GM13976 (cell line): ENCODE measurements around the gene ATP1A4.

ENCODE experiments used
- DNase-seq: peaks from one replicate; pipeline ENCODE4 v3.0.0; 2012; ENCODE audit warnings: low spot score
- CTCF ChIP-seq: IDR thresholded peaks from 2 replicates; pipeline ENCODE4 v1.5.1; 2012; ENCODE audit warnings: borderline replicate concordance, mild to moderate bottlenecking; ENCODE audit not compliant: insufficient read depth; ENCODE audit errors: extremely low read depth, missing control alignments, control extremely low read depth
- in situ Hi-C: fragments of 300-500 bp; cut with MboI; formaldehyde crosslinking; loops from one replicate; pipeline ENCODE4 v1.12.0; 2022; ENCODE audit warnings: low sequenced_read_pairs, mixed read lengths, inconsistent platforms; ENCODE audit not compliant: unreplicated experiment

The ATP1A4 gene

DNA sequence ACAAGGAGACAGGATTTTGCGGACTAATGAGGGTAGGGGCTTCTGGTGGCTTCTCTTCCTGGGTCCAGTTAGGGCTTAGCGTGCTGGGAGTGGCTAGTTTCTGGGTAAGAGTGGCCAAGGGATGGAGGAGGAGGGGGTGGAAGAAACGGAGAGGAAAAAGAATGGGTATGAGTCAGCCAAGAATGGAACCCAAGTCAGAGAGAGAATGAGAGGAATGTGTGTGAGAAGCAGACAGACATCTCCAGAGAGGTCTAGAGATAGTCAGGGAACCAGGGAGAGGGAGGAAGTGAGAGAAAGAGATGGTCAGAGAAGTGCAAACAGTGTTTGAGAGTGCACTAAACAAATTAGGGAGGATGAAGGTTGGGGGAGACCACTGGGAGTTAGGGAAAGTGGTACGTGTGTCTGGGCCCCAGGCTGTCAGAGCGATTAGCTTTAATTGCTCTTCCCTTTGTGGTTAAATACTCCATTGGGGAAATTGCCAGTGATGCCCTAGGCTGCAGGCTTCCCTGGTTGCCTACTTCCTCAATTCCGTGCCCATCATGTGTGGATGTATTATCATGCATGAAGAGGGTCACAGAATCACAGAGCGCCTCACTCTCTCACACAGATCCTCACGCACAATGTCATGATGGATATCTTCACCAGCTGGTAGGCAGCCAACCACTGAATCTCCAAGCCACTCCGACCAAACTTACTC, 55.2 kb downstream of the ATP1A4 start:
- no peak for DNase-seq
- in situ Hi-C loops, result no loop called here
- TF ChIP-seq CTCF, result no peak

- no peak for DNase-seq
- TF ChIP-seq CTCF, result no peak
- in situ Hi-C loops, result no loop called here
Observed at GRCh38 chr1:160207118-160207650, 55.8 kb downstream of the ATP1A4 start.

GRCh38 chr1:160207771-160208556, 56.6 kb downstream of the ATP1A4 start:
- in situ Hi-C loops, result no loop called here
- no peak for TF ChIP-seq CTCF
- no peak for DNase-seq

DNA sequence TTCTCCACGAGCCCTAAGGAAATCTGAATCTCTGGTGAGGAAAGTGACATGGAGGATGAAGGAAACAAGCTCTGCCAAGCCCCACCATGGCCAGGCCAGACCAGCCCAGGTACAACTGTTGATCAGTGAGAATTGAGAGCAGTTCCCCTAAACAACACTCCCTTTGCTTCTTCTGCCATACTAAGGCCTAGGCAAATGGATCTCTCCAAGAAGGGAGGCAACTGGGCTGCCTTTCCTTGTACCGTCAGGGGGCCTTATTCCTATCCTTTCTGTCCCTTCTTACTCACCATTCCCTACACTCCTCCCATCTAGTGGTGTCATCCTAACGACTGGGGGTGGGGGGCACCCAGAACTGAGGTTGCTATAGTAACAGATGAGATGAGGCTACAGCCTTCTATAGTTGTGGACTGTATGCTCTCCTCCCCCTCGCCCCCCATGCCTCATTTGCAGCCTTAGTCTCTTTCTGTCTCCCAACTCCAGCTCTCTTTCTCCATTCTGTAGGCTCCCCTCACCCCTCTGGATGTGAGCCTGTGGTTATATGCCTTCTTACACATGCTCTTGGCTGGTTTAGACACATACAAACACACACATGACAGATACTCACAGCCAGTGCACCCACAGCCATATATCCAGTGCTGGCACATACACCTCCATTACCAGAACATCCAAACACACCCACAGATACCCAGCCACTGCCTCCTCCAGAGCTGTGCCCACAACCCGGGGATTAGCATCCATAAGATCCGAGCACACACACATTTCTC, 57.3 kb downstream of the ATP1A4 start:
- TF ChIP-seq CTCF, result no peak
- in situ Hi-C loops, result no loop called here
- DNase-seq, result no peak

DNA sequence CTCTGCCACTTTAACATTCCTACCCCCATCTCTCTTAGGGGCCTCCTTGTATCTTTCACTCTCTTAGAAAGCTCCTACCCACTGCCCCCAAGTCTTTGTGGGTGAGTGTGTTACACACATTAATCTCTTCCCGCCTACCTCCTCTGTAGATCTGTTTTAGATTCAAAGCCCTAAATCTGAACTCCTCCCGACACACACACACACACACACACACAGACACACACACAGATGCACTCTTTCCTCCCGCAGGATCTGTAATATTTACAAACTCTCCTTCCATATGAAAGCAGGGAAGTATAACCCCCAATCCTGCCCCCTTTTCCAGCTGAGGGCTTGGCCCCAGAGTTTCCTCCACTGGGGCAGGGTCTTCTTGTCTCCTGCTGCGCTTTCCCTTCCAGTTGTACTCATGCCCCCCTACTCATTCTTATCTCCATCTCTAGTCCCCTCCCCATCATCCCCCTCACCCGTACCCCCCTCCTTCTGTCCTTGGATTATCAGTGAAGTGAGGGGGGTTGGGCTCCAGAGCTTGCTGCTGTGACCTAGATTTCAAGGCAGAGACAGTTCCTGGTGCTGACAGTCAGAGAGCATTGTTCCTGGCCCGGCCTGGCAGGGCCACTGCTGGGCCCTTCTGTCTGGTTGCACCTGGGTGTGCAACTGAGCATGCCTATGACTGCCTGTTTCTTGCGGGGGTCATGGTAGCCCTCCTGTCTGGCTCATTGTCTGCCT, 58.1 kb downstream of the ATP1A4 start:
- no peak for TF ChIP-seq CTCF
- in situ Hi-C loops, result no loop called here
- no peak for DNase-seq

- TF ChIP-seq CTCF, result no peak
- no peak for DNase-seq
- in situ Hi-C loops, result no loop called here
Observed at GRCh38 chr1:160210561-160210960, 59.2 kb downstream of the ATP1A4 start.
